ENCODE data around the gene NPR2.

Gene NPR2

DNA sequence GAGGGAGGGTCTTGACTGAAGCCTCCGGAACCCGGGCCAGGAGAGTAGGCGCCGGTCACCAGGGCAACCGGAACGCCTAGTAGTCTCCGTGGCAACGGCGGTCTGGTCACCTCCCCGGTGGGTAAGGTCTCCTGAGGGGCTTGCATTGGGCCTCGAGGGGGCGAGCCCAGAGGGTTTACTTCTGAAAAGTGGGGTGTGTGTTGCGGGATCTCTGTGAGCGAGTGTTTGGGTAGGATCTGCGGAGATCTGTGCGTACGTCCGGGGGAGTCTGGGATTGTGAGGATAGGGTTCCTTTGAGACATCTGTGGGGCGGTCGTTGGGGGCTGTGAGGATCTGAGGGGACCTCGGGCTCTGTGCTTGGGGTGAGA, 37.3 kb downstream of the NPR2 start, which contains the start of gene FAM221B:
Gene FAM221B (minus strand): TSS at position 17 of the 368 bp plus-strand sequence. CDS start 2,571 bp downstream, outside the sequence.
- Histone ChIP-seq H3K4me1 (ENCODE audit: control insufficient read depth, insufficient read depth, low read length, poor library complexity, severe bottlenecking) (peaks cover 11% of the 10 kb centered on the region), H3K27ac (ENCODE audit: insufficient read depth, low read length, poor library complexity, severe bottlenecking) (peak within 1 kb of the TSS; percentile 74), H3K36me3 (ENCODE audit: control insufficient read depth, insufficient read depth, low read length) (no peaks in the 10 kb centered on the region), H3K27me3 (replicated peaks; ENCODE audit: control insufficient read depth, insufficient read depth, low read length, poor library complexity, severe bottlenecking) (no peaks in the 10 kb centered on the region), H3K4me3 (ENCODE audit: insufficient read depth, low read depth, low read length, poor library complexity, severe bottlenecking) (peak within 1 kb of the TSS; percentile 79), H3K9me3 (ENCODE audit: control insufficient read depth, low read length) (no peaks in the 10 kb centered on the region)
- peak in 2 of 3 donors; percentile 9 to 23 for DNase-seq

DNA sequence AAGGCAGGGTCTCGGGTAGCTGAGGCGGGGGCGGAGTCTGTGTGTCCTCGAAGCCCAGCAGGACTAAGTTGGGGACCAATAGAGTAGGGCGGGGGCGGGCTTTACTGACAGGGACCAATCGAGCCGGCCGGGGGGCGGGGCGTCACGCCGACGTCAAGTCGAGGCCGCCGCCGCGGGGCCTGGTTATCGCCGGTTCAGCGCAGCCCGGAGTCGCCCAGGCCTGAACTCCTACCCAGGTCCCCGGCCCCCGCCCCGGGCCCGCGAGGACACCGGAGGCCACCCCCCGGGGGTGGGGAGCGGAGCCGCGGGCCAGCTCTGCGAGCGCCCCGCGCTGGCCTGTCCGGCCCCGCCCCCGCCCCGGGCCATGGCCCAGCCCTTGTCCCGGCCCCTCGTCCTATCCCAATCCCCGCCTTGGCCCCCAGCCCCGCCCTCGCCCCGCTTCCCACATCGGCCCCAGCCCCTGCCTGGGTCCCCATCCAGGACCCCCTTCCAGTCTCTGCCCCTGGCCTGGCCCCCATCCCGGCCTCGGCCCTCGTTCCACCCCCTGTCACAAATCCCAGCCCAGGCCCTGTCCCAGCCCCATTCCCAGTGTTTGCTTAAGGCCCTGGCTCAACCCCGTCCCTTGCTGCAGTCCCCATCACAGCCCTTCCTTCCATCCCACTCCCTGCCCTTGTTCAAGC, 37.8 kb downstream of the NPR2 start, which contains the start of gene TMEM8B:
Gene TMEM8B (plus strand): TSS at position 145 of the 680 bp plus-strand sequence. CDS start 220 bp downstream, at position 365.
- Histone ChIP-seq H3K36me3 (ENCODE audit: control insufficient read depth, insufficient read depth, low read length) (no peaks in the 10 kb centered on the region), H3K27me3 (replicated peaks; ENCODE audit: control insufficient read depth, insufficient read depth, low read length, poor library complexity, severe bottlenecking) (no peaks in the 10 kb centered on the region), H3K27ac (ENCODE audit: insufficient read depth, low read length, poor library complexity, severe bottlenecking) (peak within 1 kb of the TSS; percentile 74), H3K9me3 (ENCODE audit: control insufficient read depth, low read length) (no peaks in the 10 kb centered on the region), H3K4me1 (ENCODE audit: control insufficient read depth, insufficient read depth, low read length, poor library complexity, severe bottlenecking) (peaks cover 11% of the 10 kb centered on the region), H3K4me3 (ENCODE audit: insufficient read depth, low read depth, low read length, poor library complexity, severe bottlenecking) (peak within 1 kb of the TSS; percentile 79)
- DNase-seq: peak; percentile 86 to 92 (median 90)

DNA sequence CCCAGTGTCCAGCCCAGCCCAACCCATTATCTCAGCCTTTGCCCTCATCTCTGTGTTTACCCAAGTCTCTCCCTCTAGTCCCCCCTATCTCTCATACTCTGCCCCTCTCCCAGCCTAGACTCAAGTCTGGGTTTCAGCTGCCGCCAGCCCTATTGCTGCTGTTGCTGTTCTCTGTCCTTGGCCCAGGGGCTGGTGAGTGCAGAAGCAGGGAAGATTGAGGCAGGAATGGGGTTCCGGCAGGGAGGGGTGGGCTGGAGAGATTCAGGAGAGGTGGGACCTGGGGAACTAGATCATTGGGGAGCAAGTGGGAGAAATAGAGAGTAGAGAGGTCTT, 38.3 kb downstream of the NPR2 start:
- Histone ChIP-seq H3K27ac (ENCODE audit: insufficient read depth, low read length, poor library complexity, severe bottlenecking) (peak overlapping the region; percentile 74), H3K27me3 (replicated peaks; ENCODE audit: control insufficient read depth, insufficient read depth, low read length, poor library complexity, severe bottlenecking) (no peaks in the 10 kb centered on the region), H3K4me3 (ENCODE audit: insufficient read depth, low read depth, low read length, poor library complexity, severe bottlenecking) (peak overlapping the region; percentile 79), H3K4me1 (ENCODE audit: control insufficient read depth, insufficient read depth, low read length, poor library complexity, severe bottlenecking) (peaks cover 11% of the 10 kb centered on the region), H3K9me3 (ENCODE audit: control insufficient read depth, low read length) (no peaks in the 10 kb centered on the region), H3K36me3 (ENCODE audit: control insufficient read depth, insufficient read depth, low read length) (no peaks in the 10 kb centered on the region)
- DNase-seq: no peak

DNA sequence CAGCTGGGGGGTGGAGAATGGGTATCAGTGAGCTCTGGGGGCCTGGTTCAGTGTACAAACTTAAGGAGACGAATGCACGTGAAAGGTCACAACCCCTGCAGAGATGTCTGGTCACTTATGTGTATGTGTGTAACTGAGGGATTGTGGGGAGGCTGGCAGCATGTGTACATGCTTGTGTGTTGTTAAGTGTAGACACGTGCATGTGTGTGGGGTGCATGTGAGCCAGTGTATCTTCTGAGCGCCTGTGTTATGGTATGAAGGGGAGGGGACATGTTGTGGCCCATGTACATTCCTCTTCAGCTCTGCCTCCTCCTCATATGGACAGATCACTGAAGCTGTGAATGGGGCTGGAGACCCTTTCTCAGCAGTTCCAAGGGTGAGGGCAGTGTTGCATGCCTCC, 39.6 kb downstream of the NPR2 start:
- Histone ChIP-seq H3K4me1 (ENCODE audit: control insufficient read depth, insufficient read depth, low read length, poor library complexity, severe bottlenecking) (peaks cover 11% of the 10 kb centered on the region), H3K9me3 (ENCODE audit: control insufficient read depth, low read length) (no peaks in the 10 kb centered on the region)

DNA sequence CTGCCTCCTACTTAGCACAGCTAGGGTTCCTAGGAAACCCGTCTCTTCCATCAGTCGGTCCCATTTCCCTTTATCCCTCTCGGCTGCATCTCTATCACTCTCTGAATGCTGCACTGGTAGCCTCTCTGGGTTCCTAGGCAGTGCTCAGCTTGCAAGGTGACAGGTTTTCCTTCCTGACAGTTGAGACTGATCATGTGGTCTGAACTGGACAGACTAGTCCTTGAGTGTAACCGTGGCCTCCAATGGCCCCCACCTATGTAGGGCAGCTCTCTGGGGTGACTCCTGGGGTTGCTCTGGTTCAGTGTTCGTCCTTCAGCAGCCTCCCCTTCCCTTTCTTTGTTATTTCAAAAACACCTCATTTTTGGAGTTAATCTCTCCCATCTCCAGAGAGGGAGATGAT, 41.4 kb downstream of the NPR2 start:
- Histone ChIP-seq H3K27me3 (replicated peaks; ENCODE audit: control insufficient read depth, insufficient read depth, low read length, poor library complexity, severe bottlenecking) (no peaks in the 10 kb centered on the region), H3K9me3 (ENCODE audit: control insufficient read depth, low read length) (no peaks in the 10 kb centered on the region), H3K27ac (ENCODE audit: insufficient read depth, low read length, poor library complexity, severe bottlenecking) (no peak overlapping the region), H3K4me1 (ENCODE audit: control insufficient read depth, insufficient read depth, low read length, poor library complexity, severe bottlenecking) (peaks cover 11% of the 10 kb centered on the region), H3K4me3 (ENCODE audit: insufficient read depth, low read depth, low read length, poor library complexity, severe bottlenecking) (no peak overlapping the region), H3K36me3 (ENCODE audit: control insufficient read depth, insufficient read depth, low read length) (no peaks in the 10 kb centered on the region)
- DNase-seq: no peak

More for the DNA sequence above, 39.6 kb downstream of the NPR2 start:
- Histone ChIP-seq H3K27ac (ENCODE audit: insufficient read depth, low read length, poor library complexity, severe bottlenecking) (no peak overlapping the region), H3K36me3 (ENCODE audit: control insufficient read depth, insufficient read depth, low read length) (no peaks in the 10 kb centered on the region), H3K4me3 (ENCODE audit: insufficient read depth, low read depth, low read length, poor library complexity, severe bottlenecking) (no peak overlapping the region), H3K27me3 (replicated peaks; ENCODE audit: control insufficient read depth, insufficient read depth, low read length, poor library complexity, severe bottlenecking) (no peaks in the 10 kb centered on the region)
- no peak for DNase-seq

DNA sequence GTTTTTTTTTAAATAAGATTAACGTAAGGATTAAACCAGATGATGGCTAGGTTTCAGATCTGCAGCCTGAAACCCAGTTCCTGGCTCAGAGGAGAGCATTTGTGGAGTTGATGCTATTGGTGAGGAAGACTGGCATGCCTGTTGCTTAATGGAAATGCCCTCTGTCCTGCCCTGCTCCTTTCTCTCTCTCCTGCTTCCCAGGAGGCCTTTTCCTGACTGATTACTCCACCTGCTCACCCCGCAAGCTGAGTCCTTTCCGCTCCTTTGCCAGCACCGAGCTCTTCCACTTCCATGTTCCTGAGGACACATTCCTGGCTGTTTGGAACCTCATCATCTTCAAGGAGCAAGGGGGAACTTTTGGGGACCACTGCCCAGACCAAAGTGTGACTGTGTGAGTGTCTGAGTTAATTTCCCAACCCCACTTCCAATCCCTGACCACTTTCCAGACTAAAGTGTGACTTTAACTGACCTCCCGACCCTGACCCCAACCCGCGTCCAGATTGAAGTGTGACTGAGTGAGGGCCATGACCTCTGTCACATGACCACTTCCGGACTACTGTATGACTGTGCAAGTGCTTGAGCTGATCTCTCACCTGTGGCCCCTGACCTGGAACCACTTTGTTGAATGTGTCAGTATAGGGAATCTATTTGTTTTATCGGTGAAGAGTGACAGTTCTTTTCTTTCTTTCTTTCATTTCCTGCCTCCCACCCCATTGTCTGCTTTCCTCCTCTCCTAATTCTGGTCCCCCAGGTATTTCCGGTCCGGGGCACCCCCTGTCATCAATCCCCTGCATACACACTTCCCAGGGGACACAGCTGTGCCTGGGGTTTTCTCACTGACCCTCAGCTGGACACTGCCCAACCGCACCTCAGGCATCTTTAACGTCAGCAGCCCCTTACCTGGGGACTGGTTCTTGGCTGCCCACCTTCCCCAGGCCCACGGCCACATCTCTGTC, 43.1 kb downstream of the NPR2 start:
- no peaks in the 10 kb centered on the region for H3K36me3 ChIP-seq (ENCODE audit: control insufficient read depth, insufficient read depth, low read length)
- no peak overlapping the region for H3K27ac ChIP-seq (ENCODE audit: insufficient read depth, low read length, poor library complexity, severe bottlenecking)
- no peaks in the 10 kb centered on the region for H3K27me3 ChIP-seq (replicated peaks; ENCODE audit: control insufficient read depth, insufficient read depth, low read length, poor library complexity, severe bottlenecking)
- DNase-seq: no peak
- H3K4me3 ChIP-seq (ENCODE audit: insufficient read depth, low read depth, low read length, poor library complexity, severe bottlenecking): no peak overlapping the region
- H3K4me1 ChIP-seq (ENCODE audit: control insufficient read depth, insufficient read depth, low read length, poor library complexity, severe bottlenecking): peaks cover 4% of the 10 kb centered on the region
- H3K9me3 ChIP-seq (ENCODE audit: control insufficient read depth, low read length): no peaks in the 10 kb centered on the region

DNA sequence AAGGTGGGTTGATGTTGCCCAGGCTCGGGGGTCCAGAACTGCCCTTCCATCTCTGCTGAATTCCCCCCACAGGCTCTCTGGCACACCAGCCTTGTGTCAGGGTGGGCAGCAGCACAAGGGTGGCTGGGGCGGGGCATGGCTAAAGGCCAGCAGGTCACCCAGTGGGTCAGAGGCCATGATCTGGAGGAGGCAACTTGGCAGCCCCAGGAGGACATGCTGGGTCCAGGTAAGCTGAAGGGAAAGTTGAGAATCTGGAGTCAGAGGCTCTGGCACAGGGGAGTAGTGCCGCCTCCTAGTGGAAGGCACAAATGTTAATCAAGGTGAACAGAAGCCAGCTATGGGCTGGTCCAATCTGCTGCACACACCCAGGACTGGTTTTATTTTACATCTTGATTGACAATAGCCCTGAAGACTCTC, 43.8 kb downstream of the NPR2 start:
- Histone ChIP-seq H3K36me3 (ENCODE audit: control insufficient read depth, insufficient read depth, low read length) (no peaks in the 10 kb centered on the region), H3K27me3 (replicated peaks; ENCODE audit: control insufficient read depth, insufficient read depth, low read length, poor library complexity, severe bottlenecking) (no peaks in the 10 kb centered on the region), H3K4me3 (ENCODE audit: insufficient read depth, low read depth, low read length, poor library complexity, severe bottlenecking) (no peak overlapping the region), H3K9me3 (ENCODE audit: control insufficient read depth, low read length) (no peaks in the 10 kb centered on the region), H3K27ac (ENCODE audit: insufficient read depth, low read length, poor library complexity, severe bottlenecking) (no peak overlapping the region), H3K4me1 (ENCODE audit: control insufficient read depth, insufficient read depth, low read length, poor library complexity, severe bottlenecking) (no peaks in the 10 kb centered on the region)
- DNase-seq: no peak

DNA sequence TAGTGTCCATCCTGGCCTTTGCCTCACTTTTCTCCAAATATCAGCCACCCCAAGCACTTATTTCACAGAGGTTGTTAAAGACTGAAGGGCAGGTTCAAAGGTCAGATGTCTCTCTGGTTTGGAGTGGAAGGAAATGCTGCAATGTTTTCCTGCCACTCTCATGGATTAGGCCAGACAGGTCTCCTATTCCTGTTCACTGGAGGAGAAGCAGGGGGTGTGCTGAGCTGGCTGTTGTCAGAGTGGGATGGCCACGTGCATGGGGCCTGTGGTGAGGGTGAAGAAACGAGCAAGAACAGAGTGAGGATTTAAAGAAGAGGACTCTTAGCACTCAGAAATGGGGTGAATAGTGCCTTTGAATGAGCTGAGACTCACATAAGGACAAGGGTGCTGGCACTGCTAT, 44.4 kb downstream of the NPR2 start:
- Histone ChIP-seq H3K27ac (ENCODE audit: insufficient read depth, low read length, poor library complexity, severe bottlenecking) (no peak overlapping the region), H3K9me3 (ENCODE audit: control insufficient read depth, low read length) (no peaks in the 10 kb centered on the region), H3K27me3 (replicated peaks; ENCODE audit: control insufficient read depth, insufficient read depth, low read length, poor library complexity, severe bottlenecking) (no peaks in the 10 kb centered on the region), H3K36me3 (ENCODE audit: control insufficient read depth, insufficient read depth, low read length) (no peaks in the 10 kb centered on the region), H3K4me3 (ENCODE audit: insufficient read depth, low read depth, low read length, poor library complexity, severe bottlenecking) (no peak overlapping the region), H3K4me1 (ENCODE audit: control insufficient read depth, insufficient read depth, low read length, poor library complexity, severe bottlenecking) (no peaks in the 10 kb centered on the region)
- DNase-seq: no peak

DNA sequence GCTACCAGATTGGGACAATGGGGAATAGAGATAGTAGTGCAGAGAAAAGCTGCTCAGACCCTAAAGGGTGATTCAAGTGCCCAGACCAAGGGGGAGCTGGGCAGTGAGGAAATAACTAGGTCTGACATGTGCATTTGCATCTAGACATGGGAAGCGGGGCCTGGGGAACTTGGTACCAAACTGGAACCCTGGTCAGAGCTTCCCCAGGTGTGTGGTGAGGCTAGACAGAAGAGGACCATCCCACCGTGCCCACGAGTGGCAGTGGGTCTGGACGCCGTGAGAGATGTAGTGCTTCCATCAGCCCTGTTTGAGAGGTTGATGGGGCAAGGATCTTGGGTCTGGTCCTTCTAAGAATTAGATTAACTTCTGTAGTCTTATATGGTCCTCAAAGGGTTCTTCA, 45.2 kb downstream of the NPR2 start:
- H3K27me3 ChIP-seq (replicated peaks; ENCODE audit: control insufficient read depth, insufficient read depth, low read length, poor library complexity, severe bottlenecking): no peaks in the 10 kb centered on the region
- no peaks in the 10 kb centered on the region for H3K4me1 ChIP-seq (ENCODE audit: control insufficient read depth, insufficient read depth, low read length, poor library complexity, severe bottlenecking)
- H3K9me3 ChIP-seq (ENCODE audit: control insufficient read depth, low read length): no peaks in the 10 kb centered on the region

DNA sequence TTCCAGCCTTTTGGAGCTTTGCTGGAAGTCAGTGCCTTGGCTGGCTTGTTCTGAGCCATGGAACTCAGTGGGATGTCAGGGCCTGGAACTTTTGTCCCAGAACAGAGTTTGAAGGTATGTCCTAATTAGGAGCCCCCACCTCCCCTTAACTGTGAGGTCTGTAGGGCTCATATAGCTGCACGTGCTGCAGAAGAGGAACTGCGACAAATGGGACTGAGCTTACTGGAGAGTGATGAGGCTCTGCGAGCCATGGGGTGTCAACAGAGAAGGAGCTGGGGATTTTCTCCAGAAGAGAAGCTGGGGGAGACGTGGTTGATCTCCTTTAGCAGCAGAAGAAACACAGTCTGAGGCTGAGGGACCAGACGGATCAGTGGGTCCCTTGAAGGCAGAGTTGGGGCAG, 48.5 kb downstream of the NPR2 start:
- H3K4me3 ChIP-seq (ENCODE audit: insufficient read depth, low read depth, low read length, poor library complexity, severe bottlenecking): no peak overlapping the region
- no peak for DNase-seq
- no peaks in the 10 kb centered on the region for H3K9me3 ChIP-seq (ENCODE audit: control insufficient read depth, low read length)
- peaks cover 4% of the 10 kb centered on the region for H3K4me1 ChIP-seq (ENCODE audit: control insufficient read depth, insufficient read depth, low read length, poor library complexity, severe bottlenecking)
- no peaks in the 10 kb centered on the region for H3K36me3 ChIP-seq (ENCODE audit: control insufficient read depth, insufficient read depth, low read length)
- no peaks in the 10 kb centered on the region for H3K27me3 ChIP-seq (replicated peaks; ENCODE audit: control insufficient read depth, insufficient read depth, low read length, poor library complexity, severe bottlenecking)
- no peak overlapping the region for H3K27ac ChIP-seq (ENCODE audit: insufficient read depth, low read length, poor library complexity, severe bottlenecking)

More for the DNA sequence above, 45.2 kb downstream of the NPR2 start:
- DNase-seq: no peak
- Histone ChIP-seq H3K4me3 (ENCODE audit: insufficient read depth, low read depth, low read length, poor library complexity, severe bottlenecking) (no peak overlapping the region), H3K27ac (ENCODE audit: insufficient read depth, low read length, poor library complexity, severe bottlenecking) (no peak overlapping the region), H3K36me3 (ENCODE audit: control insufficient read depth, insufficient read depth, low read length) (no peaks in the 10 kb centered on the region)

All from effector memory CD4-positive, alpha-beta T cell (primary cell).